WERI-Rb-1 (cell line): ENCODE results near the gene UBE2G1.

Source experiments
- DNase-seq: peaks from one replicate; pipeline ENCODE4 v3.0.0-alpha.2; 2020
- H3K27ac ChIP-seq: fragments of 250-450 bp; sonication (Bioruptor Pico); 2 replicates; pipeline ENCODE4 v1.5.1; 2020; ENCODE audit warnings: mild to moderate bottlenecking, moderate library complexity
- H3K27me3 ChIP-seq: fragments of 250-450 bp; sonication (Bioruptor Pico); 2 replicates; pipeline ENCODE4 v1.5.1; 2021; ENCODE audit warnings: mild to moderate bottlenecking, low read depth, moderate library complexity; ENCODE audit not compliant: insufficient read depth, severe bottlenecking
- H3K36me3 ChIP-seq: fragments of 250-450 bp; sonication (Bioruptor Pico); 2 replicates; pipeline ENCODE4 v1.5.1; 2020; ENCODE audit warnings: mild to moderate bottlenecking, moderate library complexity
- H3K4me3 ChIP-seq: 2 replicates; pipeline ENCODE4 v1.5.1; 2011; ENCODE audit warnings: low read depth, mild to moderate bottlenecking, control low read depth, low read length
- H3K9me3 ChIP-seq: fragments of 250-450 bp; sonication (Bioruptor Pico); 2 replicates; pipeline ENCODE4 v1.5.1; 2021; ENCODE audit warnings: mild to moderate bottlenecking, moderate library complexity; ENCODE audit not compliant: severe bottlenecking
- TF ChIP-seq, protein P1 (sequence below): IDR thresholded peaks from 2 replicates; pipeline ENCODE4 v1.5.1; 2011; ENCODE audit warnings: low read depth, mild to moderate bottlenecking, control low read depth, inconsistent platforms, low read length

Gene UBE2G1

DNA sequence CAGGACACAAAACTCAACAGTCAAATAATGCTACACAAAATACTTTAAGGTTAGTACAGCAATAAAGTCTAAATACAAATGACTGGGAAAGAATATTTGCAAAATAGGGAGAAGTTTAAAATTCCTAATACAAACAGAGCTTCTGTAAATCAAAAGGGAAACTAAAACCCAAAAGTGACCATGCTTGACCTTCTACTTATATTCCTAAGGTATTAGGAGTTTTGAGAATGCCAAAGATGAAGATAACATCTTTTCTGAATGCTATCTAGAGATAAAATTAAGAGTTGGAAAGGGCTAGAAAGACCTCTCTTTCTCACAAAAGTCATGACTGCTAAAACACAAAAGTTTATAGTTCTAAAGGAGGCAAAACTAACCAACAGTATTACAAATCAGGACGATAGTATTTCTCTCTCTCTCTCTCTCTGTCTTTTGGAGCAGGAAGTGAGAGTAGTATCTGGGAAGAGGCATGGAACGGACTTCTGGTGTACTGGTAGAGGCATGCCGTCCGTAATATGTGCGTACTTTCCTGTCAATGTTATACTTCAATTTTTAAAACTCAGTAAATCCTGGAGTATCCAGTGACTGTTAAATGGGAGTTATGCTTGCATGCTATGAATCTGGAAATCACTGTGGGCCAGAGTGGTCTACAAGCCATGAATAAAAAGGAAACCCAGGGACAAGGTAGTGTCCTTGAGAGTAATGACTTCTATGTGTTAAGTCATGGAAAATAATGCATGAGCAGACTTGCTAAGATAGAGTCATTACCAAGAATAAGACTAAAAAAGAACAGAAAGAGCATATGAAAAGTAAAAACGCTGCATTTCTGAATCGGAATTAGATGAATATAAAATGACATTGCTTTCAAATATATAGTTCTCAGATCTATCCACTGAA lies 53.0 kb downstream of the UBE2G1 start:
- no peak for DNase-seq
- Histone ChIP-seq H3K9me3 (no peaks in the 10 kb centered on the region), H3K36me3 (no peaks in the 10 kb centered on the region), H3K27ac (no peak overlapping the region), H3K4me3 (no peak overlapping the region), H3K27me3 (no peaks in the 10 kb centered on the region)
- TF ChIP-seq, protein P1, sequence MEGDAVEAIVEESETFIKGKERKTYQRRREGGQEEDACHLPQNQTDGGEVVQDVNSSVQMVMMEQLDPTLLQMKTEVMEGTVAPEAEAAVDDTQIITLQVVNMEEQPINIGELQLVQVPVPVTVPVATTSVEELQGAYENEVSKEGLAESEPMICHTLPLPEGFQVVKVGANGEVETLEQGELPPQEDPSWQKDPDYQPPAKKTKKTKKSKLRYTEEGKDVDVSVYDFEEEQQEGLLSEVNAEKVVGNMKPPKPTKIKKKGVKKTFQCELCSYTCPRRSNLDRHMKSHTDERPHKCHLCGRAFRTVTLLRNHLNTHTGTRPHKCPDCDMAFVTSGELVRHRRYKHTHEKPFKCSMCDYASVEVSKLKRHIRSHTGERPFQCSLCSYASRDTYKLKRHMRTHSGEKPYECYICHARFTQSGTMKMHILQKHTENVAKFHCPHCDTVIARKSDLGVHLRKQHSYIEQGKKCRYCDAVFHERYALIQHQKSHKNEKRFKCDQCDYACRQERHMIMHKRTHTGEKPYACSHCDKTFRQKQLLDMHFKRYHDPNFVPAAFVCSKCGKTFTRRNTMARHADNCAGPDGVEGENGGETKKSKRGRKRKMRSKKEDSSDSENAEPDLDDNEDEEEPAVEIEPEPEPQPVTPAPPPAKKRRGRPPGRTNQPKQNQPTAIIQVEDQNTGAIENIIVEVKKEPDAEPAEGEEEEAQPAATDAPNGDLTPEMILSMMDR, result no peak

DNA sequence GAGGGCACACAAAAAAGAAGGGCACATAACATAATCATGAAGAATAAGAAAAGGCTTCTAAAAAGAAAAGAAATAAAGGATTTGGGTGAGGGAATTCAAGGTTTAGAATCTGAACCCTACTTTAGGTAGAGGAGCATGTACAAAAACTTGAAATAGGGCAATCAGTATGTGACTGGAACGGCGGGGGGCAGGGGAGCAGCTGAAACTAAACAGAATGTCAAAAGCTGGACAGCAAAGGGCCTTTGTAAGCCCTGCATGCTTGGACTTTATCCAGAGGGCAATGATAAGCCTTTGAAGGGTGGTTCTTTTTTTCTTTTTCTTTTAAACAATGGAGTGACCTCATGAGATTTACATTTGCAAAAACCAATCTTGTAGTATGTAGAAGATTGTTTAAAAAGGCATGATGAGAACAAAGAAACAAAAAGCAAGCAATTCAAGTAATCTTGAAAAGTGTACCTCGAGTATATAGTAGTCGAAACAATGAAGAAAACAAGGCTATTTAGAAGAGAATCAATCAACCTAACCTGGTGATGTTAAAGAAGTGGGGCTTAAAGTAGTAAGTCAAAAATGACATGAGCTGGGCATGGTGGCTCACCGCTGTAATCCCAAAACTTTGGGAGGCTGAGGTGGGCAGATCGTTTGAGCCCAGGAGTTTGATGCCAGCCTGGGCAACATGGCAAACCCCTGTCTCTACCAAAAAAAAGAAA lies 56.0 kb downstream of the UBE2G1 start:
- Histone ChIP-seq H3K36me3 (peaks cover 12% of the 10 kb centered on the region), H3K27me3 (no peaks in the 10 kb centered on the region), H3K9me3 (no peaks in the 10 kb centered on the region), H3K27ac (no peak overlapping the region), H3K4me3 (no peak overlapping the region)
- TF ChIP-seq, protein P1, result no peak
- no peak for DNase-seq

DNA sequence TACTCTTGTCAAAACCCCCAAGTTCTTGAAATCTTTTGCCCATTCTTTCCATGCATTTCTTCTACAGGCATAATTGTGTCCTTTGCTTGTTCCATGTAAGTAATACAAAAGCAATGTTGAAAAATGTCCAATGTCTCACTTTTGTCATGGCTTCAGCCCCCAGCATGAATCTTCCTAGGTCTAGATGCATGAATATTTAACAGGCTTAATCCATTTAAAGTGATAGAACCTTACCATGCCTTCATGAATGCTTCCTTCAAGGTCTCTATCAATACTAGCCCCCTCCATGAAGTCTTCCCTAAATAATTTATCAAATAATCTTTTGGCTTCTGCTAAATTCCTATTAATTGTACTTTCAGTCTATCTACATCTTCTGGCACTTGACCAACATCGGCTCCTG lies 56.6 kb downstream of the UBE2G1 start:
- no peak for DNase-seq
- Histone ChIP-seq H3K27ac (no peak overlapping the region), H3K27me3 (no peaks in the 10 kb centered on the region), H3K4me3 (no peak overlapping the region), H3K9me3 (no peaks in the 10 kb centered on the region), H3K36me3 (peaks cover 15% of the 10 kb centered on the region)
- TF ChIP-seq, protein P1, result no peak

DNA sequence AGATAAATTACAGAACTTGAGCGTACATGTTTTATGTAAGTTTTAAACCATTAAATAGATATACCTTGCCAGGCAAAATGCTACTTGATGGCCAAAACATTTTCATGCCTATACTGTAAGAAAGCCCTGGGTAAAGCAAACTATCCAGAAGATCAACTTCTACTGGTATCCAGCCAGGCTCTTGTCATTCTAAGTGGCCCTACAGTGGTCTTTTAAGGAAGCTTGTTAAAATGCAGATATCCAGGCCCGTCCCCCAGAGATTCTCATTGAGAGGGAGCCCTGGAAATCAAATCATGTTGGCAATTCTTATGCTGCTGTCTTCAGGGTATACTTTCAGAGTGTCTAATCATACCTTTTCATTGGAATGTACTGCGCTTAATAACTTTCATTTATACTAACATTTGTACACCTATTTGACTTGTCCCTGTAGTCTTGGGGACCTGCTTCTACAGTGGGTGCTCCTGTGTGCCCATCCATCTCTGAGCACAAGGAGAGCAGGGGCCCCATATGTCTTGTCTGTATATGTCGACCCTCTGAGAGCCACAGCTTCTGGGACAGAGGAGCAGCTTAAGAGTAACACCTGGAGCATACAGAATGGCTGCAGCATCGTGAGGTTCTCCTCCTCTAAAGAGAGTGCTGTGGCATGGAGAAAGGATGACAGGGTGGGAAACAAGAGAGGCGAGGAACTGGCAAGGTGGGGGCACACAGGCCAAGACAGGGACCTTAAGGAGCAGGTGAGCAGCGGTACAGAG lies 59.1 kb downstream of the UBE2G1 start:
- Histone ChIP-seq H3K27ac (no peak overlapping the region), H3K4me3 (no peak overlapping the region), H3K9me3 (no peaks in the 10 kb centered on the region), H3K27me3 (no peaks in the 10 kb centered on the region), H3K36me3 (peaks cover 29% of the 10 kb centered on the region)
- TF ChIP-seq, protein P1, result no peak
- DNase-seq, result no peak

DNA sequence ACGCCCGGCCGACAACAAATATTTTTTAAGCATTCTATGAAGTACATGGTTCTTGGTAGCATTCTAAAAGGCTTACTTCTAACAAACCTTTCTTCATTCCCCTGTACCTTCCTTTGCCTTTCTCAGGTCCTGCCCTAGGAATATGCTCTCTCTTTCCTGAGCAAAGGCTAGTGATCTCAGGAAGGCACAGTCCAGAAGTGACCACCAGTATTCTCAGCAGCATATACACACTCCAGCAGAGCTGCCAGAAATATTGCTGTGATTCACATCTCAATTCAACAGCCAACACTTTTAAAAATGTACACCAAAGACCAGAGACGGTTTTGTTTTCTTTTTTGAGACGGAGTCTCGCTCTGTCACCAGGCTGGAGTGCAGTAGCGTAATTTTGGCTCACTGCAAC lies 61.3 kb downstream of the UBE2G1 start:
- TF ChIP-seq, protein P1, result no peak
- no peak for DNase-seq
- no peaks in the 10 kb centered on the region for H3K27me3 ChIP-seq
- no peak overlapping the region for H3K4me3 ChIP-seq
- no peak overlapping the region for H3K27ac ChIP-seq
- no peaks in the 10 kb centered on the region for H3K9me3 ChIP-seq
- H3K36me3 ChIP-seq, result peaks cover 36% of the 10 kb centered on the region
